ENCODE measurements around the gene PAOX. TPM values are rescaled to one million over a fixed set of nuclear protein-coding genes. Genes with fewer than 3 reads are reported as not detected.

PAOX gene
- total and polyA plus RNA-seq, 9 of the 15 experiments (the other 6 are each of a cell fraction or from before 2014, with no cell fraction given) = 0.80 to 6.4 (median 2.6) TPM

DNA sequence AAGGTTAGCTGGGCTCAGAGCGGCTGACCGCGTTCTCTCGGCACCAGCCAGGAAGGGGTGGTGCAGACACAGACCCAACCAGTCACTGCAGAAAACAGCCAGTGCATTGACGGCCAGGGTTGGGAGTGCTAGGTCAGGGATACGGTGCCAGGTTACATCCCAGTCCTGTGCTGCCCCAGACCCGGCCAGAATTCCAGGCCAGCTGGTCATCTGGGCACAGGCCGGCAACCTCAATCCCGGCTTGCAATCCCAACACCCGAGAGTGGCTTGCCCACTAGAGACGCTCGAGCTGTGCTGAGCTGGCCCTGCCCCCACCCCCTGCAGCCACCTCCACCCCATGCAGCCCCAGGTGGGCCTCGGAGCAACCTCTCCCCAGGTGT lies 28.1 kb upstream of the PAOX start:
- H3K4me1 ChIP-seq (replicated peaks in 1 of 2; ENCODE audit: control insufficient read depth in 2 of 2, insufficient read depth in 2 of 2, low read length in 2 of 2) = peaks cover 0 to 60% of the 10 kb centered on the region in 2 experiments; a peak in 2 of 5 replicates
- no peak overlapping the region for H3K4me2 ChIP-seq (ENCODE audit: insufficient read depth, low read length)
- ATAC-seq (0 out of 3 replicates have a peak, but pooled peaks have one; percentile 2), DNase-seq (ENCODE audit: extremely low read depth in 1 of 4, low spot score in 3 of 4) (no peak), FAIRE-seq (no peak)
- no peaks in the 10 kb centered on the region for H3K9me3 ChIP-seq (replicated peaks; ENCODE audit: control insufficient read depth, insufficient read depth, low read depth, low read length)
- no peaks in the 10 kb centered on the region for H3K79me2 ChIP-seq (ENCODE audit: control insufficient read depth, insufficient read depth, low read length)
- H3K4me3 ChIP-seq = no peak overlapping the region
- no peak overlapping the region for H3K27ac ChIP-seq (ENCODE audit: extremely low read depth, low read depth, low read length)
- TF ChIP-seq NCOR1 (IDR thresholded peaks at IDR 0.05) (no peak), GABPB2 (CRISPR knock-in tag; conservative IDR thresholded peaks at IDR 0.05) (no peak), PHF20 (IDR thresholded peaks at IDR 0.05; ENCODE audit: partially characterized antibody) (no peak), POLR2G (IDR thresholded peaks at IDR 0.05; ENCODE audit: low read depth, low read length) (peak; percentile 65), SUPT5H (IDR thresholded peaks at IDR 0.05) (0 out of 2 replicates have a peak, but pooled peaks have one; percentile 9), ZNF707 (CRISPR knock-in tag; conservative IDR thresholded peaks at IDR 0.05) (no peak), ZNF253 (CRISPR knock-in tag; conservative IDR thresholded peaks at IDR 0.05) (no peak), TCF7L2 (IDR thresholded peaks at IDR 0.05; ENCODE audit: low read depth, low read length) (no peak), ZNF584 (CRISPR knock-in tag; IDR thresholded peaks at IDR 0.05; ENCODE audit: low read depth) (no peak)
- H3K9me1 ChIP-seq (ENCODE audit: control insufficient read depth, insufficient read depth, low read length) = no peaks in the 10 kb centered on the region
- peaks cover 5% of the 10 kb centered on the region; the same call in 1 of the 3 replicates for H3K36me3 ChIP-seq (ENCODE audit: control insufficient read depth, insufficient read depth, low read length)
- intact Hi-C loops (cut with micrococcal nuclease) = no loop called here
- WGBS (ENCODE audit: insufficient coverage, low coverage, missing lambda C conversion rate) = 12% methylated on average over 8 of the region's 13 CpGs
- in situ Hi-C loops (cut with MboI) = no loop called here
- no peak overlapping the region for H2AFZ ChIP-seq (ENCODE audit: low read depth, low read length)
- no peaks in the 10 kb centered on the region for H4K20me1 ChIP-seq (replicated peaks; ENCODE audit: control insufficient read depth, insufficient read depth, low read length)
- ChIA-PET POLR2A (interaction anchor here (0.7 kb wide), 1 partner anchor 197 kb away, joined by 3 read pairs; no protein-coding TSS in a partner anchor), CTCF (ENCODE audit: low intra/inter-chr PET ratio) (no interaction called here)
- no TSS peak for BruUV-seq (replicated peaks)
- H3K27me3 ChIP-seq (ENCODE audit: control insufficient read depth in 2 of 2, insufficient read depth in 2 of 2, low read length in 2 of 2) = no peaks in the 10 kb centered on the region; a peak in 1 of 5 replicates
- no peak overlapping the region; a peak in 1 of 4 replicates for H3K9ac ChIP-seq (ENCODE audit: insufficient read depth in 1 of 2, low read depth in 2 of 2, low read length in 2 of 2)

Measured in K562 (cell line).